ENCODE results near the gene ADCY9.

- TF ChIP-seq CTCF (IDR thresholded peaks at IDR 0.05; ENCODE audit: low read depth, low read length) (no peak), MAX (IDR thresholded peaks at IDR 0.05; ENCODE audit: low read depth, low read length) (no peak), POLR2A (IDR thresholded peaks at IDR 0.05; ENCODE audit: extremely low read depth, insufficient read length) (no peak)
Observed at GRCh38 chr16:3984111-3985060, 131.9 kb downstream of the ADCY9 start.
